Stimulated activated CD8-positive, alpha-beta memory T cell treated with anti-CD3 and anti-CD28 coated beads, Interleukin-12 subunit alpha, Interleukin-12 subunit beta, amount 100 ng/mL, for 4 hours (primary cell): ENCODE measurements around the gene TEX48.

ENCODE experiments used
- DNase-seq: peaks from one replicate; pipeline ENCODE4 v3.0.0-alpha.2; 2020; ENCODE audit warnings: low read depth

The TEX48 gene

GRCh38 chr9:114621561-114621960 lies 60.4 kb downstream of the TEX48 start:
- DNase-seq: no peak

- no peak for DNase-seq
These were observed 62.7 kb downstream of the TEX48 start for GRCh38 chr9:114619191-114619761.

- DNase-seq: no peak
These were observed 65.1 kb downstream of the TEX48 start for GRCh38 chr9:114616684-114617520.
